Hepatic stellate cell (primary cell): ENCODE results near the gene TSEN54.

Source experiments
- DNase-seq: peaks from one replicate; pipeline ENCODE4 v3.0.0; 2011; ENCODE audit warnings: low spot score

The TSEN54 gene

DNA sequence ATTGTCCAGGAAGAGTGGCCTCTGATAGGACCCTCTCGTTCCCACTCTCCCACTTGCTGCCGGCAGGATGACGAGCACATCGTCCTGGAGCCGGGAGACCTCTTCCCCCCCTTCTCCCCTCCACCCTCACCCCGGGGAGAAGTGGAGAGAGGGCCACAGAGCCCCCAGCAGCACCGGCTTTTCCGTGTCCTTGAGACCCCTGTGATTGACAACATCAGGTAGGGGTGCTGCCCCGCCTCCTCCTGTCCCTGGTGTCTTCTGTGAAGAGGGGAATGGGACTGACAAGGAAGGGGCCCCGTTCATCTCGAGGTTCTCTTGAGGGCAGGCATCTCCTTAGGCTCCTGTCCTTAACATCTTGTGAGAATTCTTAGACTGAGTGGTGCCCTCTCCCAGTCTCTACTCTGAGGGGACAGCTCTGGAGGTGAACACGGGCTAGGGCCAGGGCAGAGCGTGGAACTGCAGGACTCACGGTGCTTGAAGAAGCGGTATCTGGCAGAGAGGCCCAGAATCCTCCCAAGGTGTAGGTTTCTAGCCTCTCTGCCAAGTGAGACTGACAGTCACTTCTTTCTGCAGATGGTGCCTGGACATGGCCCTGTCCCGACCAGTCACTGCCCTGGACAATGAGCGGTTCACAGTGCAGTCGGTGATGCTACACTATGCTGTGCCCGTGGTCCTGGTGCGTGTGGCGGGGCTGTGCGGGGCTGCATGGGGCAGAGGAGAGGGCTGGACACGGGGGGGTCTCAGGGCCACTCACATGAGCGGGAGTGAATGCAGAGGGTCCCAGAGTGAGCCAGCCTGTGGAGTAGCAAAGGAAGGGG lies 27.4 kb upstream of the TSEN54 start:
- no peak for DNase-seq

DNA sequence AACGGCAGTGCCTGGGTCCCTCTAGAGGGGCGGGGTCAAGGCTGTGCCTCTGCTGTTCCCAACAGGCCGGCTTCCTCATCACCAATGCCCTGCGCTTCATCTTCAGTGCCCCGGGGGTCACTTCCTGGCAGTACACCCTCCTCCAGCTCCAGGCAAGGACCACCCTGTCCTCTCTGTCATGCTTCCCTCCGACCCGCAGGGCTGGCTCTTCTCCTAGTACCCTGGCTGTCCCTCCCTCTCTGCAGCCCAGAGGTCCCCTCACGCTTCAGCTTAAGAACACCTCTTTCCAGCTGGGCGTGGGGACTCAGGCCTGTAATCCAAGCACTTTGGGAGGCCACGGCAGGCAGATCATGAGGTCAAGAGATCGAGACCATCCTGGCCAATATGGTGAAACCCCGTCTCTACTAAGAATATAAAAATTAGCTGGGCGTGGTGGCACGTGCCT lies 26.8 kb upstream of the TSEN54 start:
- DNase-seq, result no peak

DNA sequence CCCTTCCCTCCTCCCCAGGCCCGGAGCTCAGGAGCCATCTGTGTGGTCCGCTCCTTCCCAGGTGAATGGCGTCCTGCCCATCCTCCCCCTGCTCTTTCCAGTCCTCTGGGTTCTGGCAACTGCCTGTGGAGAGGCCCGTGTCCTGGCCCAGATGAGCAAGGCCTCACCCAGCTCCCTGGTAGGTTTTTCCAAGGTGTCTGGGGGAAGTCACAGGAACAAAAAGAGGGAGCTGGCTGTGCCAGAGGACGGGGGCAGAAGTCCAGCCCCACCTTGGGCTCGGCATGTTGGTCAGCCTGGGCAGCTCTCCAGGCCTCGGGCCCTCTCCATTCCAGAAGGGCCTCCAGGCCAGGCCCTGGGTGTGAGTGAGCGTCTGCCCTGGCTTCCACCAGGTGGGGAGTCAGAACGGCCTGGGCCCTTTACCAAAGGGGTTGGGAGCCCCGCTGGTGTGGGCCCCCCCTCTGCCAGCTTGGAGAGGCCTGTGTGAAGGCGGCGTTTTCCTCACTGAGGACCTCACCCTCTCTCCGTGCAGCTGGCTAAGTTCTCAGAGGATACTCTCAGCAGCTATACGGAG lies 26.1 kb upstream of the TSEN54 start:
- DNase-seq, result no peak

DNA sequence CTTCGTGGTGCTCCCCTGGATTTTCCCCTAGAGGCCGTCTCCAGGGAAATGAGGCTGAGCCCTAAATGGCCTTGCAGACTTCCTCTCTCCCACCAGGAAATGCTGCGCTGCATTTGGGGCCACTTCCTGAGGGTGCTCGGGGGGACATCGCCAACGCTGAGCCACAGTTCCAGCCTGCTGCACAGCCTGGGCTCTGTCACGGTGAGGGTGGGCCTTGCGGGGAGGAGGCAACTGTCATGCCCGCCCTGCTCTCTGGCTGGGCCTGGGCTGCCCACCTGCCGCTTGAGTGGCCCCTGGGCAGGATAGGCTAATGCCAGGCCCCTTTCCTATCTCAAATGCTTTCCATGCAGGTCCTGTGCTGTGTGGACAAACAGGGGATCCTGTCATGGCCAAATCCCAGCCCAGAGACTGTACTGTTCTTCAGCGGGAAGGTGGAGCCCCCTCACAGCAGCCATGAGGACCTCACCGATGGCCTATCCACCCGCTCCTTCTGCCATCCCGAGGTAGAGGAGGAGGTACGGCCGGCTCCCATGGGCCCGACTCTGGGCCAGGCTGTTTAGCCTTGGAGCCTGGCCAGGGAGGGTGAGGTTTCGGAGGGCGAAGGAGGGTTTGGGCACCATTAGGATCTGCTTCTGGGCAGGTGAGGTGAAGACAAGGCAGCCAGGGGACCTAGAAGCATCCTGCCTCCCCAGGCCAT lies 25.2 kb upstream of the TSEN54 start:
- DNase-seq, result no peak

DNA sequence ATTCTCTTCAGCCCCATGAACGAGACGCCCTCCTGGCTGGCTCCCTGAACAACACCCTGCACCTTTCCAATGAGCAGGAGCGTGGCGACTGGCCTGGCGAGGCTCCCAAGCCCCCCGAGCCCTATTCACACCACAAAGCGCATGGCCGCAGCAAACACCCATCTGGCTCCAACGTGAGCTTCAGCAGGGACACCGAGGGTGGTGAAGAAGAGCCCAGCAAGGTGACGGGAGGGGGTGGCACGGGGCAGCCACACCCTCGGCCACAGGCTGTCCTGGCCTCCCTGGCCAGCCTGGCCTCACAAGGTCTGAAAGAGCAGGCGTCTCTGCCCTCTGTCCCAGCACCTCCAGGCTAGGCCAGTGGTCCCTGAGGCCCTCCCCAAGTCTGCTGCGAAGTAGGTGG lies 24.6 kb upstream of the TSEN54 start:
- DNase-seq, result no peak

DNA sequence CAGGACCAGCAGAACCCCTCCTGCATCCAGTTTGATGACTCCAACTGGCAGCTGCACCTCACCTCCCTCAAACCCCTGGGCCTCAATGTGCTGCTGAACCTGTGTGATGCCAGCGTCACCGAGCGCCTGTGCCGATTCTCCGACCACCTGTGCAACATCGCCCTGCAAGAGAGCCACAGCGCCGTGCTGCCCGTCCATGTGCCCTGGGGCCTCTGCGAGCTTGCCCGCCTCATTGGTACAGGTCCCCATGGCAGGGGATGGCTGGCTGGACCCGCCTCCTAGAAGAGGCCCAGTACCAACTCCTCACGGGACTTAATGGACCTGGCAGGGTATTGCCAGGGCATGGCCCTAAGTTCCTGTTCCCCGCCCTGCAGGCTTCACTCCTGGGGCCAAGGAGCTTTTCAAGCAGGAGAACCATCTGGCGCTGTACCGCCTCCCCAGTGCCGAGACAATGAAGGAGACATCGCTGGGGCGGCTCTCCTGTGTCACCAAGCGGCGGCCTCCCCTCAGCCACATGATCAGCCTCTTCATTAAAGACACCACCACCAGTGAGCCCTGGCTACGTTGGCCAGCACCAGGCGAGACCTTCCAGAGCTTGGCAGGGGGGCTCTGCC lies 23.7 kb upstream of the TSEN54 start:
- no peak for DNase-seq

DNA sequence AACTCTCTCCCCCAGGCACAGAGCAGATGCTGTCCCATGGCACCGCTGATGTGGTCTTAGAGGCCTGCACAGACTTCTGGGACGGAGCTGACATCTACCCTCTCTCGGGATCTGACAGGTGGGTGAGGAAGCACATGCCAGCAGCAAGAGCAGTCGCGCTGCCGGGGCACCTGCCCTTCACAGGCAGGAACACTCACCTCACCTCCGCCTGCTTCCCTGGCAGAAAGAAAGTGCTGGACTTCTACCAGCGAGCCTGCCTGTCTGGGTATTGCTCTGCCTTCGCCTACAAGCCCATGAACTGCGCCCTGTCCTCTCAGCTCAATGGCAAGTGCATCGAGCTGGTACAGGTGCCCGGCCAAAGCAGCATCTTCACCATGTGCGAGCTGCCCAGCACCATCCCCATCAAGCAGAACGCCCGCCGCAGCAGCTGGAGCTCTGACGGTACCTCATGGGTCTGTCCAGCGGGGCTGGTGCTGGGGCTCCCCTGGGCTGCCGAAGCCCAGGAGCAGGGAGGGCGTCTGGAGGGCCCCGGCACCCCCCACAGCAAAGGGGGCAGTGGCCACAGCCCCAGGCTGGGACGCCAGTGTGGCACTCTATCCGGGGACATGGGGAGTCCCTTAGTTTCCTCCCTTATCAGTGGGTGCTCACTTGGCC lies 22.7 kb upstream of the TSEN54 start:
- DNase-seq, result no peak

DNA sequence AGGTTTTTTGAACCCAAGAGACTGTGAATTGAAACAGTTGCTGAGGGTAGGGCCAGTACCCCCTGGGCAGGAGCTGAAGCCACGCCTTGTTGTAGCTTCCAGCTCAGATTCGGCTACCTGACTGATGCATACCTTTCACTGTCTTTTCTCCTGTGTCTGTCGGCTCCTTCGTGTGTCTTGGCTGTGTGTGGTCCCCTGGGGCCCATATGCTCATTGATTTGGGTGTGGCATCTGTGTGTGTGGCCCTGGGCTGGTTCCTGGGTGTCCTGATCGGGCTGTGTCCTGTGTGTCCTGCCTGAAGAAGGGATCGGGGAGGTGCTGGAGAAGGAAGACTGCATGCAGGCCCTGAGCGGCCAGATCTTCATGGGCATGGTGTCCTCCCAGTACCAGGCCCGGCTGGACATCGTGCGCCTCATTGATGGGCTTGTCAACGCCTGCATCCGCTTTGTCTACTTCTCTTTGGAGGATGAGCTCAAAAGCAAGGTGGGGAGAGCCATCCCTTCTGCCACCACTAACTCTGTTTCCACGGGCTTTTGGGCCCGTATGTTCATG lies 21.9 kb upstream of the TSEN54 start:
- no peak for DNase-seq

DNA sequence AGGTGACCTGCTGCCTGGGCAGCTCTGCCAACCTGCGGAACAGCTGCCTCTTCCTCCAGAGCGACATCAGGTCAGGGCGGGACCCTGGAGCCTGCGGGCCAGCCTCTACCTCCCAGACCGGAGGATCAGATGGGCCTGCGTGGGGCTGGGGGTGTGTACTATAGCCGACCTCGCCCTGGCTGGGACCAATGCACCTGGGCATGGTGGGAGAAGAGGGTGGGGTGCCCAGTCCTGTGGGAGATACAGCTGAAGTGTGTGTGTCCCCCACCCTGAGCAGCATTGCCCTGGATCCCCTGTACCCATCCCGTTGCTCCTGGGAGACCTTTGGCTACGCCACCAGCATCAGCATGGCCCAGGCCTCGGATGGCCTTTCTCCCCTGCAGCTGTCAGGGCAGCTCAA lies 20.3 kb upstream of the TSEN54 start:
- no peak for DNase-seq

DNA sequence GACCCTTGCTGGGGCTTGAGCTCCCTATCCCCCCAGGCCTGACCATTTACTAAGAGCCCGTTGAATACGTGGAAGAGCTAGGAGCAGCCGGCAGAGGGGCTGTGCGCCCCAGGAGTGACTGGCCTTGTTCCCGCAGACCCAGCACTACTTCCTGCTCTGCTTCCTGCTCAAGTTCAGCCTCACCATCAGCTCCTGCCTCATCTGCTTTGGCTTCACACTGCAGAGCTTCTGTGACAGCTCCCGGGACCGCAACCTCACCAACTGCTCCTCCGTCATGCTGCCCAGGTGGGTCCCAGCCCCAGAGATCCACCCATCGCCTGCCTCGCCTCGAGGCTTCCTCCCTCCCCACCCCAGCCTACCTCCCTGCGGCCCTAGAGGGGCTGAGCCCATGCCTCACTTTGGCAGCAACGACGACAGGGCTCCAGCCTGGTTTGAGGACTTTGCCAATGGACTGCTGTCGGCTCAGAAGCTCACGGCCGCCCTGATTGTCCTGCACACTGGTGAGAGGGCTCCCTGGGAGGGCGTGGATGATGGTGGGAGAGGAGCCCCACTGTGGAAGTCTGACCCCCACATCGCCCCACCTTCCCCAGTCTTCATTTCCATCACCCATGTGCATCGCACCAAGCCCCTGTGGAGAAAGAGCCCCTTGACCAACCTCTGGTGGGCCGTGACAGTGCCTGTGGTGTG lies 18.1 kb upstream of the TSEN54 start:
- DNase-seq, result no peak

DNA sequence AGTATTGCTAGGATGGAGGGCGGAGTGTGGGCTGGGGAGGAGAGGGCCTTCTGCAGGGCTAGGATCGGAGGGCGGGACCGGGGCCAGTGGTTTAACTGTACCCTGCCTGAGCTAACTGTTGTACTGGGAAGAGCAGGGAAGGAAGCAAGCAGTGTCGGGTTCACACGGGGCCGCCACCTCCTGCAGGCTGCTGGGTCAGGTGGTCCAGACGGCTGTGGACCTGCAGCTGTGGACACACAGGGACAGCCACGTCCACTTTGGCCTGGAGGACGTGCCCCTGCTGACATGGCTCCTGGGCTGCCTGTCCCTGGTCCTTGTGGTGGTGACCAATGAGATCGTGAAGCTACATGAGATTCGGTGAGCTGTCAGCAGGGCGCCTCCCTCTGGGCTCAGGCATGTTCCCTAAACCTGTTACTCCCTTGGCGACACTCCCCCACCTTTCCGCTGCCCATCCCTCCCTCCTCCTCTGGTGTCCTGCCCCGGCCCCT lies 17.6 kb upstream of the TSEN54 start:
- DNase-seq, result no peak

DNA sequence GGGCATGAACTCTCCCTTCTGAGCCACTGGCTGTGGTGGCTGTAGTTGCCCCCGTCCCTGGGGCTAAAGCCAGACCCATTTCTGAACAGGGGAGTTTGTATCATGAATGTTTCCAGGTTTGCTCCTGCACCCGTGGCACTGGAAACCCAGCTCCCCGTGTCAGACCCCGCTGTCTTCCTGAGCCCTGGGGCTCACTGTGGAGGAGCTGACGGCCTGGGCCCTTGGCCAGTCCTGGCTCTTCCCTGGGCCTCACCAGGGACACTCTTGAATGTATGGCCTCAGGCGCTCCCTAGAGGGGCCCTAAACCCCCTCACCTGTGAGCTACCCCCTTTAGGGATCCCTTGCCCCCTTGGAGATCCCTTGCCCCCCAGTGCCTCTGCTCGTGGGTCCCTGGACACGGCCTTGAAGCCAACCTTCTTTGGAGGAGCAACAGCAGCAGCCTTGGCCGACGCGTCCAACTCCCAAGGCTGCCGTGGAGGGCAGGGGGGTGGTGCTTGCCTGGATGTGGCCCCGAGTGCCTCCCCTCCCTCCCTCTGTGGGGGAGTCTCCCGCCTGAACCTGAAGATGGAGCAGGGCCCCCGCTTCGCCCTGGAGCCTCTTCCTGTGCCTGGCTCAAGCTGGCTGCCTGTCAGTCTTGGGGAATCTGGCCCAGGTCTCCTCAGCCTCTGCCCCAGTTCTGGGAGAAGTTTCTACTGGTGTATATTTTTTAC lies 16.9 kb upstream of the TSEN54 start:
- no peak for DNase-seq

DNA sequence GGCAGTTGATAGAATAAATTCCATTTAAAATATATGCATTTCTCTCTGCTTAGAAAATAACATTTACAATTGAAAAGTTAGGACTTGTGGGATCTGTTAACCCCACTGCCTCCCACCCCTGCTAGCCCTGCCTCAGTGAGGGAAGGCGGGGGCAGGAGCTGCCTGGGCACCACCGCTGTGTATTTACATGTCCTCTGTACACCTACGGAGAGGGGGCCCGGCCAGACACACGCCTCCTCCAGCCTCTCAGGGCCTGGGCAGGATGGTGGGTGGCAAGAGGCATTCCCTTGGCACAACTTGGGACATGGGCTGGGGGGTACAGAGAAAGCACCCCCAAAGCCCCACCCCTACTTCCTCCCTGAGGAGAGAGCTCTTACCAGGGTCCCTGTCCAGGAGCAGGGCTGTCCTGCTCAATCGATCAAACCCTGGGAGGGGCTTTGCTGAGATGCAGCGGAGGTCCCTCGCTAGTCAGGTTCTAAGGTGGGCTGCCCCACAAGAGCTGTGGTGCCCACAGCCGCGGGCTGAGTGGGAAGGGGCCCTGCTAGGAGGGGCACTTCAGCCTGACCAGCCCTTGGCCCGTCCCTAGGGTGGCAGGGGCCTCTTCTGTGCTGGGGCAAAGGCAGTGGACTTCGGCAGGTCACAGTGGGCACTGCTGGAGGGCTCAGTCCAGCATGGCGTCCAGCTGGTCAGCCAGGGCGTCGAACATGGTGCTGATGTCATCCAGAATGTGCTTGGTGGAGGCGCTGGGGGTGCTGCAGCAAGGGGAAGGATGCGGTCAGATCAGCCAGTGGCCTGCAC lies 15.7 kb upstream of the TSEN54 start:
- no peak for DNase-seq

DNA sequence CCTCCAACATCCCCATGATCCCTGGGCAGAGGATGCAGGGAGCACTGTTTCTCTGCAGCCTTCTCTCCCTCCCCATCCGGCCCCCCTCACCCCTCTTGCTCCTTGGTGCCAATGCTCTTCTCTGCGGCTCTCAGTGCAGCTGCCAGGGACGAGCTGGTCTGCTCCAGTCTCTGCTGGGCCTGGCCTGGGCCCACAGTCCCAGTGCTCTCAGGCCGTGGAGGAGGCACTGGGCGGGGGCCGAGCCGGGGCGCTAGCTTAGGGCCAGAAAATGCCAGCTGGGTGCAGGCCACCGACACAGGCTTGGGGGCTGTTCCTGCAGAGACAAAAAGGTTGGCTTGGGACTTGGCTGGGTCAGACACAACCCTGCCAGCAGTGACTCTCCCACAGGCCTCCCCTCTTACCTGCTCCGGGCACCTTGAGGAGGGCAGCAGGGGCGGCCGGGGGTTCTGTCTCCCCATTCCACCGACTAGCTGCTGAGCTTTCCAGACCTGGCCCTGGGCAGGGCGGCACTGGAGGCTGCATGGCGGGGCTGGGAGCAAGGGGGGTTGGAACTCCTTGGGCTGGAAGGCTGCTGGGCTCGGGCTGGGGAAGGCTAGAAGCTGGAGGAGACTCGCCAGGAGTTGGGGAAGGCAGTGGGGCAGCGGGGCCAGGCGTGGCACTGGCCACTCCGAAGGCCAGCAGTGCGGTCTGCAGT lies 14.8 kb upstream of the TSEN54 start:
- no peak for DNase-seq

DNA sequence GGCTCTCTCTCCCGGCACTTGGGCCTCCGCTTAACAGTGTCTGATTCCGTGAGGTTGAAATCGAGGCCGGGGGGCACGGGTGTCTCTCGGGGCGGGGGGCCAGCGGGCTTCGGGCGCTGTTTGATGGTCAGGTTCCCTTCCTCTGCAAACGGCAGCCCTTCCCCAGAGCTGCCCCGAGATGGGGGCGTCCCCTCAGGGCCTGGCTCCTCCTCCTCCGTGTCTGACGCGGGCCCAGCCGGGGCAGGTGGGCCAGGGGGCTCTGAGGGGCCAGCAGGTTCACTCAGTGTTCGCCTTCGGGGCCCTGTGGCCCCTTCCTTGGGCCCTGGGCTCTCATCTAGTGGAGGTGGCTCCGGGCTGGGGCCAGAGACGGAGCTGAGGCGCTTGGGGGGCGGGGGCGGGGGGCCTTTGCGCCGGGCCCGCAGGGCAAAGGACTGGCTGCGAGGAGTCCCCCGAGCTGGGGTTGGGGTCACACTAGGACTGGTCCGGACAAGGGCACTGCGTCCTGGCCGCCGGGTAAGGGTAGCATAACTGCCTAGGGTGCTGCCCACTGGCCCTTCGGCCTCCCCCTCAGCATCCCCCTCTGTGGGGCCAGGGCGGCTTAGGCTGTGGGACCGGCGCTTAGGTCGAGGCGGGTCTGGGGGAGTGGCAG lies 14.1 kb upstream of the TSEN54 start:
- DNase-seq, result no peak

DNA sequence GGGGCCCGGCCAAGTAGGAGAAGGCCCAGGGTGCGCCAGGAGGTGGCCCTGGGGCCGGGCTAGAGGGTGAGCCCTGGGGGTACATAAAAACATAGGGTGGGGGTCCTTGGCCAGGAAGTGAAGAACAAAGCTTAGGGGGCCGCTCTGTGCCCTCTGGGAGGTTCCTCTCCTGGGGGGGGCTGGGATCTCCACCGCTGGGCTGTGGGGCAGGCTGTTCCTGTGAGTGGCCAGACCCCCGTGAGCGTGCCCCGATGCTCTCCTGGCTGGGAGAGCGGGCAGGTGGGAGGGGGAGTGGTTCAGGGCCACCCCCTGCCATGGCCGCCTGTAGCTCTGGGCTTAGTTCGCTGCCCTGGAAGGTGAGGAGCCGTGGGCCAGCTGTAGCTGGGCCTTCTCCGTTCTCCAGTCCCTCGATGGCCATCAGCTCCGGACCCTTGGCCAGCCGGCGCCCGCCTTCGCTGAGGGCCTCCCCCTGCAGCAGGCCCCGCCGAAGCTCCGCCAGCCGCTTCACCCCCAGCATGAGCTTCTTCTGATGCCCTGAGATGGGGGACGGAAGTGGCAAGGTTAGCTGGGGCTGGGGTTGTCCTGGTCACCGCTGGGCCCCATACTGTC lies 13.5 kb upstream of the TSEN54 start:
- DNase-seq, result no peak

DNA sequence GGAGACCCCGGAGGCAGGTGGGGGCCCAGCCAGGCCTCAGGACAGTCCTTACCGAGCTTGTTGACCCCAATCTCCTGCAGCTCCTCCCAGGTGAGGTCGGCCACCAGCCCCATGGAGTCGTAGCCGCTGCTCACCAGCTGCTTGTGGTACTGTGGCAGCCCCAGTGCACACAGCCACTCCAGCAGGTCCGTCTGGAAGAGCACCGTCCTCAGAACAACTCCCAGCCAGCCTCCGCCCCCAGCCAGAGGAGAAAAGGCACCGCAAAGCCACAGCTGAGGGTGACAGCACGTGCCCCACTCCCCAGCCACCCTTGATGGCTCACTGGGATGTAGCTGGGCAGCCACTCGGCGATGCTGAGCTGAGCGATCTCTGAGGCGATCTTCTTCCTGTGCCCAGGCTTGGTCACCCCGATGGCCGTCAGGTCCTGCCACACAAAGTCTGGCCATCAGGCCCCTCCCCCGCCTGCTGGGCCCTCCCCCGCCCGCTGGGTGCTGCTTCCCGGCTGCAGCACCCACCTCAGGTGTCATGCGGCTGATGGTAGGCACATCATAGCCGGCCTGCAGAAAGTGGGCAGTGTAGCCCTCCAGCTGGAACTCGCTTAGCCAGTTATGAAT lies 12.9 kb upstream of the TSEN54 start:
- DNase-seq, result no peak

DNA sequence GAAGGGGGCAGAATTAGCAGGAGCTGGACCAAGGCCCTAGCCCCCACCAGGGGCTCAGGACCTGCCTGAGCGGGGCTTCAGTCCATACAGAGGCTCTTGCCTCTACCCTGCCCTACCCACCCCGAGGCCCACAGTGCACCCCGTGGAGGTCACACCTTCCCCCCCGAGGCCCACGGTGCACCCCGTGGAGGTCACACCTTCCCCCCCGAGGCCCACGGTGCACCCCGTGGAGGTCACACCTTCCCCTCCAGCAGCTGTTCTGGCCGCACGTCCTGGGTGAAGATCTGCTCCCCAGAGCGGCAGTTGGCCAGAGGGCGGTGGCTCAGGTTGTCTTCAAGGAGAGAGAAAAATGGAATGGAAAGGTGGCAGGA lies 12.4 kb upstream of the TSEN54 start:
- no peak for DNase-seq
